ENCODE measurements around the gene TOP3A. TPM values are rescaled to one million over a fixed set of nuclear protein-coding genes. Genes with fewer than 3 reads are reported as not detected.

Gene TOP3A, protein sequence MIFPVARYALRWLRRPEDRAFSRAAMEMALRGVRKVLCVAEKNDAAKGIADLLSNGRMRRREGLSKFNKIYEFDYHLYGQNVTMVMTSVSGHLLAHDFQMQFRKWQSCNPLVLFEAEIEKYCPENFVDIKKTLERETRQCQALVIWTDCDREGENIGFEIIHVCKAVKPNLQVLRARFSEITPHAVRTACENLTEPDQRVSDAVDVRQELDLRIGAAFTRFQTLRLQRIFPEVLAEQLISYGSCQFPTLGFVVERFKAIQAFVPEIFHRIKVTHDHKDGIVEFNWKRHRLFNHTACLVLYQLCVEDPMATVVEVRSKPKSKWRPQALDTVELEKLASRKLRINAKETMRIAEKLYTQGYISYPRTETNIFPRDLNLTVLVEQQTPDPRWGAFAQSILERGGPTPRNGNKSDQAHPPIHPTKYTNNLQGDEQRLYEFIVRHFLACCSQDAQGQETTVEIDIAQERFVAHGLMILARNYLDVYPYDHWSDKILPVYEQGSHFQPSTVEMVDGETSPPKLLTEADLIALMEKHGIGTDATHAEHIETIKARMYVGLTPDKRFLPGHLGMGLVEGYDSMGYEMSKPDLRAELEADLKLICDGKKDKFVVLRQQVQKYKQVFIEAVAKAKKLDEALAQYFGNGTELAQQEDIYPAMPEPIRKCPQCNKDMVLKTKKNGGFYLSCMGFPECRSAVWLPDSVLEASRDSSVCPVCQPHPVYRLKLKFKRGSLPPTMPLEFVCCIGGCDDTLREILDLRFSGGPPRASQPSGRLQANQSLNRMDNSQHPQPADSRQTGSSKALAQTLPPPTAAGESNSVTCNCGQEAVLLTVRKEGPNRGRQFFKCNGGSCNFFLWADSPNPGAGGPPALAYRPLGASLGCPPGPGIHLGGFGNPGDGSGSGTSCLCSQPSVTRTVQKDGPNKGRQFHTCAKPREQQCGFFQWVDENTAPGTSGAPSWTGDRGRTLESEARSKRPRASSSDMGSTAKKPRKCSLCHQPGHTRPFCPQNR
- total RNA-seq: 14.4 and 19.5 TPM in 2 replicates

DNA sequence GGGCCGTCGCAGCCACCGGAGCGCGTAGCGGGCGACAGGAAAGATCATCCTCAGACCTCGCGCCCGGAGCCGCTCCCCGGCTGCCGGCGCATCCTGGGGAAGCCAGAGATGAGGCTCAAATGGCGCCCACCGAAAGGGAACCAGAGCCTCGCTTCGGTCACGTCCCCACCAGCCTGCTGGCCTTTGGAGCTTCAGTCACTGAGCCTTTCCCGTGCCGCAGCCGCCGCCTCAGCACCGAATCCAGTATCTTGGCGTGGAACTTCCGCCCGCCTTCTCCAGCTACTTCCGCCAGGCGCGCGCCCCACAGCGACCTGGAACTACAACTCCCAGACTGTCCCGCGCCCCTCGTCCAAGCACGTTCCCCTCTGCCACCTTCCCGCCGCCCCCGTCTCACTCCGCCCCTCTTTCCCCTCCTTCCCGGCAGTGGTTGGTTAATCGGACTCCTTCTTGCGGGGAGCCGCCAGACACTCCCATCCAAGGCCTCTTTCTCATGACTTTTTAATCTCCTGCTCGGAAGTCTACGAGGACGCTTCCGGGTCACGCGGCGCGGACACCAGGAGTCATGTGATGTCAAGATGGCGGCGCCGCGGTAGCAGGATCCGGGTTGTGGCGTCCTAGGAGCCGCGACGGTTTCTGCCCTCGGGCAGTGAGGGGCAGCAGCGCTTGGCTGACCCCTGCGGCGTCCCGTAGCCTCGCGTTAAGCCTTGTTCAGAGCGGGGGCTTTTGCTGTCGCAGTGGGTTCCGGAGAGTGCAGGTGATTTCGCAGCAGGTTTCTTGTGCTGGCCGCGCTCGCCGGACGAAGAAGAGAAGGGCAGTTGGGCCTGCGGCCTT is at the start of gene TOP3A, which contains the start of gene SMCR8:
Gene TOP3A (minus strand): TSS at position 264 of the 831 bp plus-strand sequence. CDS start 216 bp downstream, at position 48.
Gene SMCR8 (plus strand): TSS at position 563 of the 831 bp plus-strand sequence. CDS start 497 bp downstream, outside the sequence.

DNA sequence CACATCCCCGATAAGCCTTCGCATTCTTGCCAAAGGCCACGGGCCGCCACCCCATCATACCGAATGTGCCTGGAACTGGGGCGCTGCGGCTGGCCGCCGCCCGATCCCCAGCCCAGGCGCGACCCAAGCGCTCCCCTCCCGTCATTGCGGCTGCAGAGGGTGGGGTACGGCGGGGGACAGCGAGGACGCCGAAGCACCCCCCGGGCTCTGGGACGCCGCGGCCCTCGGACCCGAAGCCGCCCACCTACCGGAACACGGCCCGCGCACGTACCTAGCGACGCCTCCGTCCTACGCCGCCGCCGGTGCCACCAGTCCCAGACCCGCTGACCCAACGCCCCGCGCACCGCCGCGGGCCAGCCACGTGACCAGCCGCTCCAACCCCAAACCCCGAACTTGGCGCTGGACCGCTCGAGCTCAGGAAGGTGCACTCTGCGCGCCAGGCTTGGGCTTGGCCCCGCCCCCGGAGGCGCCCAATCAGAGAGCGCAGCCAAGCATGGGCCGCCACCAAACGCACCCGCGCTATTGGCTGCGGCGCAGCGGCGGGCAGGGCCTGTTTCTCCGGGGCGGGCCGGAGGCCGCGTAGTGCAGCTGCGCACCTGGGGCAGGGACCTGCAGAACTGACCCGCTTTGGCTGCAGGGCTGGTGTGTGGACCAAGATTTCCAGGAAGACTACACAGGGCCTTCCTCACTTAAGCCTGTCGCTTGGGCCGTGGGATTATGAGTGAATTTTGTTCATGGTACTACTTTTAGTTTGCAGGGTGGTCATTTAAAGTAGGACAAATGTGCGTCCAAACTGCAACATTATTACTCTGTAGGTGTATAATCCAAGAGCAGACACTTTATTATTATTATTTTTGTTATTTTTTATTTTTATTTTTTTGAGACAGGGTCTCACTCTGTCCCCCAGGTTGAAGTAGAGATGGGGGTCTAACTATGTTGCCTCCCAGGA is 48.6 kb upstream of the TOP3A start, which contains the start of gene SHMT1:
Gene SHMT1 (minus strand): TSS at position 450 of the 949 bp plus-strand sequence. CDS start 7,569 bp downstream, outside the sequence.

DNA sequence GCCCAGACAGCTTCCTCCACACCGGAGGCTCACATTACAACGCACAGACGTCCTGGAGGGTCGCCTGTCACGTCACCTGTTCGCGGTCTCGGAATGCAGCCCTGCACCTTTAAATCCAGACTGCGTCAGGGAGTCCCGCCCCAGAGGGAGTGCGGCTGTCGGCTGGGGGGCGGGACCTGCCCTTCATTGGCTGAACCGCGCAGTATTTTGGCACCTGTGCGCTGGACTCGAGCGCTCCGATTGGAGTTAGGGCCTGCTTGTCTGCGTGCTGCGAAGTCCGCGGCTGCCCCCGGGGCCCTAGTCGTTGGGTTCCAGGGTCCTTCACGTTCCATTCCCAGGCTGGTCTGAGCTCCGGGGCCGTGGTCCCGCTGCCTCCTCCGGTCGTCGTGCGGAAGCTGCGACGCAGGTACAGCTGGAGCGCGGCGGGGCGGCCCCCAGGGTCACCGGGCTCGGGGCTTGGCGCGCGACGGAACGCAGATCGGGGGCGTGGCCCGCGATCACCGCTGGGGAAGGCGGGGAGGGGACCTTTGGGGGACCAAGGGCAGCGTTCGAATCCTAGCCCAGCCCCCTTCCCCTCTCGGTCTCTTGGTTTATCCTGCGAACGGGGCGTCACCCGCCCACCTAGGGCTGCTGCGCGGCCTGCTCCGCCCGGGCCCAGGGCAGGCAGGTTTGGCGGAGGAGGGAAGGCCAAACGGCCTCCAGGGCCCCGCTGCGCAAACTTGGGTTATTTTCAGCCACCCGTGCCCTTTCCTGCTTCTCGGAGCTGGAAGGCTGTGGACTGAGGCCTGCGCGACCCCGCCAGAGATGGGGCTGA is 54.3 kb downstream of the TOP3A start, which contains the start of gene MIEF2:
Gene MIEF2 (plus strand): TSS at position 331 of the 814 bp plus-strand sequence. CDS start 2,059 bp downstream, outside the sequence.

DNA sequence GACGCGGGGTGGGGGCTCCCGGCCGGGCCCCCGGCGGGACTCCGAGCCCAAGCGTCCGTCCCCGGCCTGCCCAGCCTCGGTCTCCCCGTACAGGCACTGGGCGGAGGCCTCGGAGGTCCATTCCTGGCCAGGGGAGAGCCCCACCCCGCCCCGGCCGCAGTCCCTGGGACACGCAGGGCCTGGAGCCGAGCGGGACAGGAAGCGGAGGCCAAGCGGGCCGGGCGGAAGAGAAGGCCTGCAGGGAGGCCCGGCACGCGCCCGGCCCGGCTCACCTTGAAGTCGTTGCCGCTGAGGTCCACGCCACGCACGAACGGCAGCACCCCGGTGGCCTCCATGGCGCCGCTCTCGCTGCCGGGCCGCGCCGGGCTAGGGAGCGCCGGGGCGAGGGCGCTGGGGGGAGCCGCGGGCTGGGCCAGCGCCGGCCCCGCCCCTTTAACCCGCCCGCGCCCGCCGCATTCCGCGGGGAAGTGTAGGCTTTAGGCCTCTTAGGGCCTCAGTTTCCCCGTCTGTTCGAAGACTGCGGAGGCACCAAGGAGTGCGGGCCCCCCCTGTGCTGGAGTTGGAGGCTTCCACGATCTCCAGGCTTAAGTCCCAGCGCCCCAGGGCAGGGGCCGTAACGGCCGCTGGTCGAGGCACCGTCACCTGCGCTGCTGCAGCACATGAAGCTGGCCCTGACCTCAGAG is 56.3 kb downstream of the TOP3A start, which contains the start of gene FLII:
Gene FLII (minus strand): TSS at position 383 of the 683 bp plus-strand sequence. CDS start 48 bp downstream, at position 335.

DNA sequence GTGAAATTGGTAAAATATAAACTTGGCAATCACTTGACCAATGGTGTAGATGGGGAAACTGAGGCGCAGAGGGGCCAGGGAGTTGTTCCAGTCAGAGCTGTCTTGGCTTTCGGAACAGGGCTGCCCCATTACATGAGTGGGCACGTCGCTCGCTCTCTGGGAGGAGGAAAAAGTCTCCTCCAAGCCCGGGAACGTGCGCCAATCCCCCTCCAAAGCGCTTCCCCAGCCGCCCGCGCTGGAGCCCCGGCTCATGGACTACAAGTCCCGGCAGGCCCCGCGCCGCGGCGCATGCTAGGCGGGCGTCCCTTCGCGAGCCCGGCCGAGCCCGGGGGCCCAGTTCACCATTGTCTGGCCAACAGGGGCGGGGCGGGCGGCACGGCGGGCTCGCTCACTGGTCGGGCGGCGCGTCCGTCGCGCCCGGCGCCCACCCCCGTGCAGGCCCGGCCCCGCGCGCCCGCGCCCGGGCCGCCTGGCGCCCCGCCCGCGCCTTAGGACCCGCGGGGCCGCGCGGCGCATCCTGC is 89.6 kb downstream of the TOP3A start, which contains the start of gene LLGL1:
Gene LLGL1 (plus strand): TSS at position 515 of the 521 bp plus-strand sequence. CDS start 48 bp downstream, outside the sequence.

Other genes starting within 250 kb of the TOP3A start
- 52.8 and 54.9 TPM in 2 replicates for gene DRG2, start 227.0 kb downstream of the TOP3A start, total RNA-seq
- gene MYO15A, start 206.2 kb downstream of the TOP3A start, total RNA-seq: 0.58 and 1.4 TPM in 2 replicates
- gene ALKBH5, start 131.2 kb downstream of the TOP3A start, total RNA-seq: 79.6 and 85.2 TPM in 2 replicates
- gene LLGL1, start 89.4 kb downstream of the TOP3A start, total RNA-seq: 50.5 and 64.7 TPM in 2 replicates
- 323 and 352 TPM in 2 replicates for gene FLII, start 56.3 kb downstream of the TOP3A start, total RNA-seq
- 15.4 and 18.7 TPM in 2 replicates for gene MIEF2, start 54.3 kb downstream of the TOP3A start, total RNA-seq
- gene SMCR8, start 299 bp upstream of the TOP3A start, total RNA-seq: 6.9 and 7.8 TPM in 2 replicates
- gene SHMT1, start 48.6 kb upstream of the TOP3A start, total RNA-seq: 29.4 and 52.5 TPM in 2 replicates
- not detected in 2 replicates for gene EVPLL, start 62.8 kb upstream of the TOP3A start, total RNA-seq
- gene LGALS9C, start 161.8 kb upstream of the TOP3A start, total RNA-seq: not detected in 2 replicates

All from myometrial cell (primary cell).